Measurements from ENCODE around the gene PRKCA.

DNA sequence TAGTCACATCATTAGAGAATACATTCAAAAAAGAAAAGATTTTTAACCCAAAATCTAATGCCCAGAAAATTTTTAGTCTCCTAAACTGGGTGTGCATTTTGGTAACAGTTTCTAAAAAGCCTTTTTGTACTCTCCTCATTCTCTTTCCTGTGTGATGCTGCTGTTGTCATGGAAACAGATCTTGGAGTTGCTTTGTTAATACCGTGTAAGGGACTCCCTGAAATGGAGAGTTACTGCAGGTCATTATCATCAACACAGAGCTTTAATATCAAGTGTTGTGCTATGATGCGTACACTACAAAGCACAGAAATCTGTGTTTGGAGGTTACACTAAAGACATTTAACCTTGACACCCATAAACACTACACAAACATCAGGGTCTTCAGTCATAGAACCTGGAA is 216.3 kb downstream of the PRKCA start:
- no peak for TF ChIP-seq POLR2AphosphoS5 (IDR thresholded peaks at IDR 0.05; ENCODE audit: insufficient read depth in 1 of 2, low read depth in 1 of 2)
- TF ChIP-seq, protein P1, sequence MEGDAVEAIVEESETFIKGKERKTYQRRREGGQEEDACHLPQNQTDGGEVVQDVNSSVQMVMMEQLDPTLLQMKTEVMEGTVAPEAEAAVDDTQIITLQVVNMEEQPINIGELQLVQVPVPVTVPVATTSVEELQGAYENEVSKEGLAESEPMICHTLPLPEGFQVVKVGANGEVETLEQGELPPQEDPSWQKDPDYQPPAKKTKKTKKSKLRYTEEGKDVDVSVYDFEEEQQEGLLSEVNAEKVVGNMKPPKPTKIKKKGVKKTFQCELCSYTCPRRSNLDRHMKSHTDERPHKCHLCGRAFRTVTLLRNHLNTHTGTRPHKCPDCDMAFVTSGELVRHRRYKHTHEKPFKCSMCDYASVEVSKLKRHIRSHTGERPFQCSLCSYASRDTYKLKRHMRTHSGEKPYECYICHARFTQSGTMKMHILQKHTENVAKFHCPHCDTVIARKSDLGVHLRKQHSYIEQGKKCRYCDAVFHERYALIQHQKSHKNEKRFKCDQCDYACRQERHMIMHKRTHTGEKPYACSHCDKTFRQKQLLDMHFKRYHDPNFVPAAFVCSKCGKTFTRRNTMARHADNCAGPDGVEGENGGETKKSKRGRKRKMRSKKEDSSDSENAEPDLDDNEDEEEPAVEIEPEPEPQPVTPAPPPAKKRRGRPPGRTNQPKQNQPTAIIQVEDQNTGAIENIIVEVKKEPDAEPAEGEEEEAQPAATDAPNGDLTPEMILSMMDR (IDR thresholded peaks at IDR 0.05) = no peak

Data from vagina (tissue), 2 donors.